Memory B cell (primary cell): ENCODE results near the gene MRPL11.
"Not testable (repeated sequence)": the region's sequence is repeated elsewhere in the genome, so short reads cannot be mapped to it uniquely, and the experiment has no call there.

Experiments
- ATAC-seq: fragments of 150-1000 bp; cut with Tn5 transposase; 2 replicates; pipeline ENCODE4 v1.10.0; 2021; ENCODE audit warnings: low read depth, mild to moderate bottlenecking, moderate library complexity
- DNase-seq, 2 donors: peaks; one replicate each; pipeline ENCODE4 v3.0.0; 2022; ENCODE audit warnings: low spot score in 2 of 2
- H3K27ac Mint-ChIP-seq: one replicate; pipeline ENCODE4 v1.8.0; 2022; ENCODE audit warnings: mild to moderate bottlenecking, moderate library complexity, mixed read lengths
- H3K27me3 Mint-ChIP-seq: one replicate; pipeline ENCODE4 v1.8.0; 2022; ENCODE audit warnings: mixed read lengths
- H3K36me3 Mint-ChIP-seq: one replicate; pipeline ENCODE4 v1.8.0; 2022; ENCODE audit warnings: mild to moderate bottlenecking, mixed read lengths
- H3K4me1 Mint-ChIP-seq: one replicate; pipeline ENCODE4 v1.8.0; 2022; ENCODE audit warnings: mixed read lengths
- H3K4me3 Mint-ChIP-seq: one replicate; pipeline ENCODE4 v1.8.0; 2022; ENCODE audit warnings: mild to moderate bottlenecking, moderate library complexity, mixed read lengths
- H3K9me3 Mint-ChIP-seq: one replicate; pipeline ENCODE4 v1.8.0; 2022; ENCODE audit warnings: mixed read lengths

MRPL11 gene

DNA sequence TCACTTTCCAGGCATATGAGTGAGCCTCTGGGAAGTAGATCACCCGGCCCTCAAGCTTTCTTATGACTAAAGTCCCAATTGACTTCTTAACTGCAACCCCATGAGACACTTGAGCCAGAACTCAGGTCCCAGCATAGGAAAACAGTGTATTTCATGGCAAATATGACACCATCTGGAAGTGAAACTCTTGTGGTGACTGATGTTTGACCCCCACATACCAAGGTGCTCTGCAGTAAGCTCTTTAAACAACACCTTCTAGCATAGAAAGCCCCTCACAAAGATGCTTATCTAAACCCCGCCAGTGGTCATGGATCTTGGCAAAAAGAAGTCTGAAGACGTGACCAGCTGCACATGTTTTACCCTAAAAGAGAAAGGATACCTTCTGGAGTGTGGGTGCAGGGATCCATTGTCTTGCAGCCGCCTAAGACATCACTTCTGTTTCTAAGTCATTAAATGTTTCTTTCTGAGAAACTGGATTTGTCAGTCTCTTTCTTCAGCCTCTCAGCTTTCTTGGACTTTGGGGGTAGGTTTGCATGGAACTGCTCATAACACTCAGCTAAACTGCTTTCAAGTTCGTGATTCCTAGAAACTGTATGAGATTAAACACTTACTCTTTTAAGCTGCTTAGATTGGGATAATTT lies 20.6 kb upstream of the MRPL11 start:
- H3K4me3 Mint-ChIP-seq = peak overlapping the region; percentile 14
- no peaks in the 10 kb centered on the region for H3K9me3 Mint-ChIP-seq
- peaks cover 5% of the 10 kb centered on the region for H3K27me3 Mint-ChIP-seq
- peaks cover 23% of the 10 kb centered on the region for H3K4me1 Mint-ChIP-seq
- peak overlapping the region; percentile 65 for H3K27ac Mint-ChIP-seq
- DNase-seq = no peak
- peak; percentile 72 for ATAC-seq
- H3K36me3 Mint-ChIP-seq = no peaks in the 10 kb centered on the region

DNA sequence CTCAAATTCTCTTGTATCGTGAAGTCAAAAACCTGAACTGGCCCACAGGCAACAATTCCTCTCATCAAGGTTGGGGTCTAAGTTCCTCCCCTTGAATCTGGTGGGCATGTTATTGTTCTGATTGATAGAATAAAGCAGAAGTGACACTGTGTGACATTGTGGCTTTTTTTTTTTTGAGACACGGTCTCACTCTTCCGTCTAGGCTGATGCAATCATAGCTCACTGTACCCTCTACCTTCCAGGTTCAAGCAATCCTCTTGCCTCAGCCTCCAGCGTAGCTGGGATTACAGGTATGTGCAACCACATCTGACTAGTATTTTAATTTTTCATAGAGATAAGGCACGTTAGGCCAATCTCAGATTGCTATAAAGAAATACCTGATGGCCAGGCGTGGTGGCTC lies 19.2 kb upstream of the MRPL11 start:
- peak overlapping the region; percentile 57 for H3K27ac Mint-ChIP-seq
- H3K4me1 Mint-ChIP-seq = peaks cover 21% of the 10 kb centered on the region
- DNase-seq (no peak), ATAC-seq (peak; percentile 85)
- H3K4me3 Mint-ChIP-seq = peak overlapping the region; percentile 37
- H3K9me3 Mint-ChIP-seq = no peaks in the 10 kb centered on the region
- no peaks in the 10 kb centered on the region for H3K36me3 Mint-ChIP-seq
- H3K27me3 Mint-ChIP-seq = peaks cover 8% of the 10 kb centered on the region

- Mint-ChIP-seq H3K36me3 (no peaks in the 10 kb centered on the region), H3K27me3 (peaks cover 9% of the 10 kb centered on the region), H3K9me3 (no peaks in the 10 kb centered on the region), H3K27ac (no peak overlapping the region), H3K4me3 (no peak overlapping the region), H3K4me1 (peaks cover 19% of the 10 kb centered on the region)
- DNase-seq = no peak
- no peak for ATAC-seq
These were observed 16.2 kb upstream of the MRPL11 start for GRCh38 chr11:66454828-66455227.

DNA sequence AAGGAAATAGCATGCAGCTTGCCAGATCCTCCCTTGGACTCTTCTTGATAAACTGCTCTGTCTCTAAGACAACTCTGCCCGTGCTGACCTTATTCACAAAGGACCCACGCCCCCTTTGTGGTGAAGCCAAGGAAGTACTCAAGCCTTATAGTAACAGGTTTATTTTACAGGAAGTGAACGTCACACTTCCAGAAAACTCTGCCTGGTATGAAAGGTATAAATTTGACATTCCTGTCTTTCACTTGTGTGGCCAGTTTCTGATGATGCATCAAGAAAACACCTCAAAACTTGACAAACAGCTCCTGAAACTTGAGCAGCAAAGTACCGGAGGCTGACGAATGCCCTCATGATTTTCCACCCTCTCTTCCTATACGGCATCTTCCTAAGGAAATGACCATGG lies 15.6 kb upstream of the MRPL11 start:
- Mint-ChIP-seq H3K4me3 (no peak overlapping the region), H3K36me3 (no peaks in the 10 kb centered on the region), H3K27ac (no peak overlapping the region), H3K27me3 (peaks cover 9% of the 10 kb centered on the region), H3K9me3 (no peaks in the 10 kb centered on the region), H3K4me1 (peaks cover 14% of the 10 kb centered on the region)
- ATAC-seq (no peak), DNase-seq (no peak)

- no peaks in the 10 kb centered on the region for H3K36me3 Mint-ChIP-seq
- ATAC-seq (no peak), DNase-seq (no peak)
- H3K27me3 Mint-ChIP-seq = peaks cover 9% of the 10 kb centered on the region
- no peak overlapping the region for H3K27ac Mint-ChIP-seq
- no peaks in the 10 kb centered on the region for H3K9me3 Mint-ChIP-seq
- no peak overlapping the region for H3K4me3 Mint-ChIP-seq
- no peaks in the 10 kb centered on the region for H3K4me1 Mint-ChIP-seq
These were observed 13.0 kb upstream of the MRPL11 start for GRCh38 chr11:66451663-66452062.

GRCh38 chr11:66450560-66450959 lies 11.9 kb upstream of the MRPL11 start:
- peaks cover 9% of the 10 kb centered on the region for H3K27me3 Mint-ChIP-seq
- H3K9me3 Mint-ChIP-seq = no peaks in the 10 kb centered on the region
- H3K4me1 Mint-ChIP-seq = no peaks in the 10 kb centered on the region
- DNase-seq (no peak), ATAC-seq (no peak)
- H3K36me3 Mint-ChIP-seq = no peaks in the 10 kb centered on the region
- H3K4me3 Mint-ChIP-seq = no peak overlapping the region
- no peak overlapping the region for H3K27ac Mint-ChIP-seq

GRCh38 chr11:66448523-66448922 lies 9.9 kb upstream of the MRPL11 start:
- Mint-ChIP-seq H3K9me3 (peaks cover 4% of the 10 kb centered on the region), H3K27ac (no peak overlapping the region), H3K27me3 (peaks cover 1% of the 10 kb centered on the region), H3K36me3 (peaks cover 4% of the 10 kb centered on the region), H3K4me3 (no peak overlapping the region), H3K4me1 (no peaks in the 10 kb centered on the region)
- no peak for DNase-seq
- ATAC-seq = no peak

- ATAC-seq (no peak), DNase-seq (no peak)
- Mint-ChIP-seq H3K9me3 (peaks cover 5% of the 10 kb centered on the region), H3K27ac (no peak overlapping the region), H3K36me3 (peaks cover 5% of the 10 kb centered on the region), H3K4me3 (no peak overlapping the region), H3K4me1 (no peaks in the 10 kb centered on the region), H3K27me3 (no peaks in the 10 kb centered on the region)
These were observed 8.4 kb upstream of the MRPL11 start for GRCh38 chr11:66447012-66447411.

DNA sequence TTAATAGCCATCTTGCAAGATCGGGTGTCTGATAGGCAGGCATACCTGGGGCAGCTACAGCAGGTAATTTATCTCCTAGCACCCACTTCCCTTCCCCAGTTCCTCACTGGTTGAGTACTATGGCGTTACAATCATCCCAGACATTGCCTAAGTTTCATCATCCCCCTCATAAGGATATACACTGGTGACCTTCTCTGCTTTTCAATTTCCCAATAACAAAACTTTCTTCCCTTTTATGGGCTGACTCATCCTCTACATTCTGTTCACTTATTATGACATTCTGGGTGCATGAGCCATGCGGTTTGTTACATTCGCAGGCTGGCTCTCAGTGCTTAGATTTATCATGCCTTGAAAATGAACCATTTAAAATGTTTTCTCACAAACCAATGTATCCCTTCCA lies 5.0 kb upstream of the MRPL11 start:
- Mint-ChIP-seq H3K4me1 (peaks cover 3% of the 10 kb centered on the region), H3K36me3 (peaks cover 5% of the 10 kb centered on the region), H3K4me3 (no peak overlapping the region), H3K9me3 (peaks cover 5% of the 10 kb centered on the region), H3K27me3 (no peaks in the 10 kb centered on the region), H3K27ac (no peak overlapping the region)
- ATAC-seq = no peak
- DNase-seq = no peak

DNA sequence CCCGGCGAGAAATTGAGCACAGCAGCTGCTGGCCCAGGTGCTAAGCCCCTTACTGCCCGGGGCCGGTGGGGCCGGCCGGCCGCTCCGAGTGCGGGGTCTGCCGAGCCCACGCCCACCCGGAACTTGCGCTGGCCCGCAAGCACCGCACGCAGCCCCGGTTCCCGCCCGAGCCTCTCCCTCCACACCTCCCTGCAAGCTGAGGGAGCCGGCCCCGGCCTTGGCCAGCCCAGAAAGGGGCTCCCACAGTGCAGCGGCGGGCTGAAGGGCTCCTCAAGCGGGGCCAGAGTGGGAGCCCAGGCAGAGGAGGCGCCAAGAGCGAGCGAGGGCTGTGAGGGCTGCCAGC lies 2.3 kb upstream of the MRPL11 start:
- H3K4me1 Mint-ChIP-seq, H3K9me3 Mint-ChIP-seq, H3K27ac Mint-ChIP-seq, H3K4me3 Mint-ChIP-seq, ATAC-seq, H3K27me3 Mint-ChIP-seq, DNase-seq: not testable (repeated sequence)
- peaks cover 11% of the 10 kb centered on the region for H3K36me3 Mint-ChIP-seq

DNA sequence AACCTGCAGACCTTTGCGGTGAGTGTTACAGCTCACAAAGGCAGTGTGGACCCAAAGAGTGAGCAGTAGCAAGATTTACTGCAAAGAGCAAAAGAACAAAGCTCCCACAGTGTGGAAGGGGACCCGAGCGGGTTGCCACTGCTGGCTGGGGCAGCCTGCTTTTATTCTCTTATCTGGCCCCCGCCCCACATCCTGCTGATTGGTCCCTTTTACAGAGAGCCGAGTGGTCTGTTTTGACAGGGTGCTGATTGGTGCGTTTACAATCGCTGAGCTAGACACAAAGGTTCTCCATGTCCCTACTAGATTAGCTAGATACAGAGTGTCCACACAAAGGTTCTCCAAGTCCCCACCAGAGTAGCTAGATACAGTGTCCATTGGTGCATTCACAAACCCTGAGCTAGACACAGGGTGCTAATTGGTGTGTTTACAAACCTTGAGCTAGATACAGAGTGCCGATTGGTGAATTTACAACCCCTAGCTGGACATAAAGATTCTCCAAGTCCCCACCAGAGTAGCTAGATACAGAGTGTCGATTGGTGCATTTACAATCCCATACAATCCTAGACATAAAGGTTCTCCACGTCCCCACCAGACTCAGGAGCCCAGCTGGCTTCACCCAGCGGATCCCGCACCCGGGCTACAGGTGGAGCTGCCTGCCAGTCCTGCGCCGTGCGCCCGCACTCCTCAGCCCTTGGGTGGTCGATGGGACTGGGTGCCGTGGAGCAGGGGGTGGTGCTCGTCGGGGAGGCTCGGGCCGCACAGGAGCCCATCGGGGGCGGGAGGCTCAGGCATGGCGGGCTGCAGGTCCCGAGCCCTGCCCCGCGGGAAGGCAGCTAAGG lies 1.7 kb upstream of the MRPL11 start:
- not testable (repeated sequence) for H3K27me3 Mint-ChIP-seq, DNase-seq, H3K4me1 Mint-ChIP-seq, ATAC-seq, H3K27ac Mint-ChIP-seq, H3K4me3 Mint-ChIP-seq, H3K9me3 Mint-ChIP-seq
- H3K36me3 Mint-ChIP-seq = peaks cover 11% of the 10 kb centered on the region

DNA sequence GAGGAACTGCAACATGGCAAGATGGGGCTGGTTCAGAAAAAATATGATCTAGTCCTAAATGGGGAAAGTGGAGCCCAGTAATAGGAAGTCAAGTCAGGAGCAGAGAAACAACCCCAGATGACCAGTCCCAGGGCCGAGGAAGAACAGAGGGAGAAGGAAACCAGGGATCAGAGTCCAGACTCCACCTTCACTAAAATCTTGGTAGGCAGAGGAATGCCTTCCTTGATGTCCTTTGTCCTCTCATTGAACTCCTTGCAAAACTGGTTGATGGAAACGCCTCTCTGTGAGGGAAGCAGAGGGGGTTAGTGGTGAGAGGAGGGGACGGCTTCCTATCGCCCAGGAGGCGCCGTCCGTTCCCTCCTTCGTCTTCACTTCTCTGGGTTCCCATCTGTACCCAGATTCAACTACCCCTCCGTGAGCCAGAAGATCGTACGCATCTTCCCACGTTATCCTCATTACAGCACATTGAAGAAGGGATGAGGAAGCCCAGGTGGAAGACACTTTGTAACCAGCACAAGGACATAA lies 607 bp downstream of the MRPL11 start:
- Mint-ChIP-seq H3K27me3 (no peaks in the 10 kb centered on the region), H3K4me3 (peak overlapping the region; percentile 95), H3K9me3 (no peaks in the 10 kb centered on the region), H3K36me3 (peaks cover 13% of the 10 kb centered on the region), H3K4me1 (peaks cover 8% of the 10 kb centered on the region), H3K27ac (peak overlapping the region; percentile 93)
- ATAC-seq (no peak), DNase-seq (no peak)

GRCh38 chr11:66432597-66432996 lies 6.1 kb downstream of the MRPL11 start:
- Mint-ChIP-seq H3K27me3 (no peaks in the 10 kb centered on the region), H3K4me3 (no peak overlapping the region), H3K27ac (no peak overlapping the region), H3K4me1 (no peaks in the 10 kb centered on the region), H3K36me3 (peaks cover 25% of the 10 kb centered on the region), H3K9me3 (no peaks in the 10 kb centered on the region)
- ATAC-seq (no peak), DNase-seq (no peak)

- H3K27me3 Mint-ChIP-seq, ATAC-seq, DNase-seq, H3K9me3 Mint-ChIP-seq, H3K27ac Mint-ChIP-seq, H3K4me1 Mint-ChIP-seq, H3K4me3 Mint-ChIP-seq: not testable (repeated sequence)
- H3K36me3 Mint-ChIP-seq = peaks cover 25% of the 10 kb centered on the region
These were observed 6.7 kb downstream of the MRPL11 start for GRCh38 chr11:66431871-66432329.
